Right lobe of liver (tissue), 6 donors: ENCODE measurements around the gene PFDN2. TPM values are rescaled to one million over a fixed set of nuclear protein-coding genes. Genes with fewer than 3 reads are reported as not detected.

Experiments used
- ATAC-seq, 4 donors: fragments of 200-7000 bp; cut with Tn5 transposase; one replicate each; pipeline ENCODE4 v1.9.1; 2020; ENCODE audit warnings: mild to moderate bottlenecking in 4 of 4, moderate library complexity in 4 of 4
- DNase-seq, 3 donors: peaks; one replicate each; pipeline ENCODE4 v3.0.0-alpha.2; 2020
- H3K27ac ChIP-seq, 3 donors: fragments of 200-600 bp; one replicate each; pipeline ENCODE4 v1.8.0; 2022
- H3K27me3 ChIP-seq, 2 donors: fragments of 200-600 bp; one replicate each; pipeline ENCODE4 v1.8.0; 2022
- H3K36me3 ChIP-seq, 4 donors: fragments of 200-600 bp; sonication (generic) in 1 of 4; one replicate each; pipeline versions ENCODE4 v1.5.1 to v1.8.0; 2017 to 2022; ENCODE audit warnings: control low read depth in 1 of 4
- H3K4me1 ChIP-seq, 4 donors: fragments of 200-600 bp; sonication (generic) in 1 of 4; one replicate each; pipeline versions ENCODE4 v1.5.1 to v1.8.0; 2017 to 2022; ENCODE audit warnings: control low read depth in 1 of 4
- H3K4me3 ChIP-seq, 3 donors: fragments of 200-600 bp; one replicate each; pipeline ENCODE4 v1.8.0; 2022
- H3K9me3 ChIP-seq, 4 donors: fragments of 200-600 bp; sonication (generic) in 1 of 4; one replicate each; pipeline versions ENCODE4 v1.5.1 to v1.8.0; 2017 to 2022; ENCODE audit warnings: control low read depth in 1 of 4
- CTCF ChIP-seq, 4 donors: fragments of 200-600 bp in 3 of 4; fragments of 450-650 bp in 1 of 4; IDR thresholded peaks; one replicate each; pipeline versions ENCODE4 v1.5.1 to v1.8.0; 2016 to 2022; ENCODE audit warnings: antibody characterized with exemption in 4 of 4, mild to moderate bottlenecking in 2 of 4
- POLR2A ChIP-seq: fragments of 450-650 bp; IDR thresholded peaks from one replicate; pipeline ENCODE4 v1.6.1; 2017; ENCODE audit warnings: antibody characterized with exemption, mild to moderate bottlenecking
- WGBS: methylation state at CpG from one replicate; pipeline ENCODE4 v1.1.6; 2018; ENCODE audit warnings: low coverage, low lambda C conversion rate; ENCODE audit not compliant: insufficient coverage; ENCODE audit errors: missing lambda C conversion rate; 5-methylcytosine and 5-hydroxymethylcytosine counted together
- intact Hi-C, 2 donors: fragments of 100-400 bp; cut with DNase I; formaldehyde crosslinking; loops; one replicate each; pipeline versions ENCODE4 v1.11.2 to v1.14.1; 2022
- total RNA-seq, 6 experiments: library from RNA; depleted of rRNA in 2 of 6; stranded (reverse); fragments of >200 nt in 2 of 6; fragmentation: NEBNext Ultra II Directional in 3 of 6; extraction: Animal tissue kit (Norgen Biotek cat#: 25700) in 3 of 6; gene quantifications; one replicate each; pipeline versions ENCODE4 v1.1.0 to v1.2.4, GENCODE V29; 2016 to 2023
- donor health status: DM: no; HTN: yes; CAD: no.
- donor health status: DM: no; HTN: no; CAD: no.
- donor health status: DM: no; HTN: no; CAD: no.
- donor health status: DM: no; HTN: yes; CAD: no.
- donor health status: DM: no; HTN: yes; CAD: no.

Gene PFDN2
- total RNA-seq, 6 experiments from 2014 or later = 16.6 to 37.5 (median 25.8) TPM

DNA sequence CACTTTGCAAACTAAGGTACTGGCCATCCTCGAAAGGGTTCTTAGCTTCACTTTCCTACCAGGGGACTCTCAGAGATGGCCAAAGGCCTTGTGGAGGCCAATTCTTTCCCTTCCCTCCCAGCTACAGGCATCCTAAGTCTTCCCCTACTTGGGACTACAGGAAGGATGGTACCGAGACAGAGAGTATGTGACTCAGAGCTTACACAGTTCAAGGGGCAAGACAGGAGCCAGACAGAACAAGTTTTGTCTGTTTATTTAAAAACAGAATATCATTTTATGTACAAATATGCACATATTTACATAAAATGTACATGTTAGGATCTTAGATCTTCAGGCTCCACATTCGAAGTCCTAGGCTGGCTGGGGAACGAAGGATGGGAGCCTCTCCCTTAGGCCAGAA lies 47.1 kb downstream of the PFDN2 start:
- H3K4me1 ChIP-seq = no peaks in the 10 kb centered on the region
- H3K9me3 ChIP-seq = no peaks in the 10 kb centered on the region
- TF ChIP-seq CTCF (IDR thresholded peaks at IDR 0.05) = no peak
- TF ChIP-seq POLR2A = no peak
- 98% methylated on average over 4 of the region's 4 CpGs for WGBS
- H3K27me3 ChIP-seq = no peaks in the 10 kb centered on the region
- intact Hi-C loops = loop anchor here in 1 of 2 donors (10.0 kb wide), 1 partner anchor 236 kb away; no protein-coding TSS in a partner anchor
- no peaks in the 10 kb centered on the region for H3K36me3 ChIP-seq
- no peak overlapping the region for H3K27ac ChIP-seq
- ATAC-seq = no peak
- no peak for DNase-seq
- no peak overlapping the region for H3K4me3 ChIP-seq

GRCh38 chr1:161069731-161070270 lies 48.0 kb downstream of the PFDN2 start, which contains the start of gene ARHGAP30:
Gene ARHGAP30 (minus strand): TSS chr1:161069891. CDS start chr1:161069624, 267 bp downstream.
- no peaks in the 10 kb centered on the region for H3K36me3 ChIP-seq
- H3K4me1 ChIP-seq = no peaks in the 10 kb centered on the region
- TF ChIP-seq CTCF (IDR thresholded peaks at IDR 0.05) (no peak), POLR2A (peak; percentile 23)
- intact Hi-C loops = loop anchor here in 1 of 2 donors (10.0 kb wide), 1 partner anchor 235 kb away; no protein-coding TSS in a partner anchor
- H3K27ac ChIP-seq = peak within 1 kb of the TSS; percentile 26 to 75 (median 71)
- WGBS = 58% methylated on average over 4 of the region's 9 CpGs
- no peaks in the 10 kb centered on the region for H3K9me3 ChIP-seq
- H3K4me3 ChIP-seq = peak within 1 kb of the TSS; percentile 26 to 44 (median 31)
- peak; percentile 64 to 72 (median 68) for ATAC-seq
- no peaks in the 10 kb centered on the region for H3K27me3 ChIP-seq
- DNase-seq = peak; percentile 66 to 80 (median 71)

- WGBS = 53% methylated on average over 6 of the region's 9 CpGs
- Histone ChIP-seq H3K27ac (peak overlapping the region in 2 of 3 donors; percentile 71 to 75), H3K4me1 (no peaks in the 10 kb centered on the region), H3K36me3 (no peaks in the 10 kb centered on the region), H3K4me3 (peak overlapping the region; percentile 26 to 44 (median 31)), H3K27me3 (no peaks in the 10 kb centered on the region), H3K9me3 (no peaks in the 10 kb centered on the region)
- peak in 1 of 4 donors; percentile 2 for ATAC-seq
- no peak for DNase-seq
- intact Hi-C loops = no loop called here
- TF ChIP-seq POLR2A = no peak
- TF ChIP-seq CTCF (IDR thresholded peaks at IDR 0.05) = no peak
These were observed 48.6 kb downstream of the PFDN2 start for GRCh38 chr1:161069241-161069640.

- no peak for TF ChIP-seq CTCF (IDR thresholded peaks at IDR 0.05)
- TF ChIP-seq POLR2A = no peak
- WGBS = 45% methylated on average over 8 of the region's 10 CpGs
These were observed 49.3 kb downstream of the PFDN2 start for GRCh38 chr1:161068306-161069234.

More at GRCh38 chr1:161068306-161069234, 49.3 kb downstream of the PFDN2 start:
- DNase-seq (peak; percentile 60 to 76 (median 69)), ATAC-seq (peak; percentile 72 to 80 (median 76))
- no peaks in the 10 kb centered on the region for H3K9me3 ChIP-seq
- intact Hi-C loops = no loop called here
- no peaks in the 10 kb centered on the region for H3K36me3 ChIP-seq
- H3K4me1 ChIP-seq = no peaks in the 10 kb centered on the region
- no peaks in the 10 kb centered on the region for H3K27me3 ChIP-seq
- peak overlapping the region; percentile 31 to 75 (median 71) for H3K27ac ChIP-seq
- H3K4me3 ChIP-seq = peak overlapping the region; percentile 26 to 44 (median 31)
